COLO829 (cell line): ENCODE data around the gene TMEM174.
"Not testable (repeated sequence)": the region's sequence is repeated elsewhere in the genome, so short reads cannot be mapped to it uniquely, and the experiment has no call there.

Experiments
- DNase-seq: peaks from one replicate; pipeline ENCODE4 v3.0.0; 2012; ENCODE audit warnings: low spot score

Gene TMEM174

DNA sequence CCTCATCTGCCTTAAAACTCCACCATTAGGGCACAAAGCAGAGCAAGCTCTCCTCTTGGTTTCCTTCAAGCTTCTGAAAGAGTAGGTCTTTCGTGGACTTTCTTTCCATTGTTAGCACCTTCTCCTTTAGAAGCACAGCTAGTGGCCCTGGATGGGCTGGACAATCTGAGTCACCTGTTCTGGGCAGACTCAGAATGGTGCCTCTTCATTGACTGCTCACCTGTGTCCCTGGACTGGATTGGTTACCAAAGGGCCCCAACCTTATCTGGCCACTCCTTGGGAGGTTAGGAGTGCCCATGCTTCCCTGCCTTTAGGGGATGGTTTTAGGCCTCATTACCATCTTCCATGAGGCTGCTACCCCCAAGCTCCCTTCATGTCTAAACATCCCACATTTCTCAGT is 23.2 kb downstream of the TMEM174 start:
- DNase-seq = no peak

DNA sequence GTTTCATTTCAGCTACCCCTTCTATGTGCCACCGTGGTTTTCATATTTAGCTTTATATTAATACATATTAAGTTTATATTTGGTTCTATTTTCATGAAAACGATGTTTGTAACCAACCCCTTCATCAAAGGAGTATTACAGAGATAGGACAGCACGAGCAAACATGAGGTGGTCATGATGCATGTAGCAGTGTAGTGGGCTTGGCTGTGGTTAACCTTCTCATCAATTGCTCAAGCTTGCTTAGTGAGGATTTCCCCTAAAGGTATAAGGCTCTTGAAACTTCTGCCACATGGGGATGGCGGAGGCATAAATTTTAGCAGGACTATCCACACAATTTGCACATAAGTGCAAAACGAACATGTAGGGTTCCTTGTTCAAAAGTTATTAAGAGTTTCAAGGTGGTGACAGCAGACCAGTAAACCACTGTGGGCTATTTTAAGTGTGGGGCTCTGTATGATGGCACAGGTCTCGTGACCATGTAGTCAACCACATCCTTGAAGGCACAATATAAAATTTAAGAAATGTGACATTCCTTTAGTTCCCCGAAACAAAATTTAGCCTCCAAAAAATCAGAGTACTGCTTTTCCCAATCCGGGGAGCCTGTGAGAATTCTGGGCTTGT is 24.8 kb downstream of the TMEM174 start:
- no peak for DNase-seq

DNA sequence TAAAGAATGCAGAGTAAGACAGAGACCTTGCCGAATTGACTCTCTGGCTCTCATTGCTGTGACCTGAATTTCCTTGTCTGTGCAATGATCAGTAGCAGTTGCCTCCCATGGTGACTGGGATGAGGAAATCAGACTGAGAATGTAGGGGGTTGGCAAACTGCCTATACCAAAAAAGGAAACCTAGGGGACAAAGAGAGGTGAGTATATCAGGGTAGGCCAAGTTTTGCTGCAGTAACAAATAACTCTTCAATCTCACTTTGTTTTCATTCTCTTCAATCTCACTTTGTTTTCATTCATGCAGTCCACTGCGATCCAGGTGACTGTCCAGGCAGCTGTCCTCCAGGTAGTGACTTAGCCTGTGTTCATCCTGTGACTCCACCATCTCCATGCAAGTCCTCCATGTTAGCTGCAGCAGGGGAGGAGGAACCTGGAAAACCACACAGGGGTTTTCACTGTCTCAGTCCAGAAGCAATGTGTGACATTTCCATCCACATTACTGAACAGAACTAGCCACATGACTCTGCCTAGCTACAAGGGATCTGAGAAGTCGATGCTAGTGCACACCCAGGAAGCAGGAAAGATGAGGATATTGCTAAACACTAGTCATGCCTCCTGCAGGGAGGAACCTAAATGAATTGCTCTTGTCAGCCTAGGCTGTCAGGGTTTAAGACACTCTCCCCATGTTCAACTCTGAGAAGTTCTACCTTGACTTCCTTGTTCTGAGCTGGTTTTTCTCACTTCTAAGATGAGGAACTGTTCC is 26.0 kb downstream of the TMEM174 start:
- no peak for DNase-seq

DNA sequence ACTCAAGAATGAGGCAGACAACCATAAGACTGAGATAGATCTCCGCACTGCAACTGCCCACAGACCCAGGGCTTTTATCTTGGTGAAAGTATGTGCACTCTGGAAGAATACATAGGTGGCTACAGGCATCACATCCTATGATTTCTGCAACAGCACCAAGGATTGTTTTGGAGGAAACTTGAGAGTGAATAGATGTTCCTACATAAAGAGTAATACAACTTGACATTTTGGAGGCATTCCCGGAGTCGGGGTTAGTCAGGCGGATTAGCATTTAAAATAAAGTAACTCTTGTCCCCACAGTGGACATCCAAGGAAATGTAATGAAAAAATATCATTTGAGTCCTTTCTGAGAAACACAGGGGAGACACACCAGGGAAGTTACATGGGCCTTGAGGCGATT is 26.7 kb downstream of the TMEM174 start:
- DNase-seq = no peak

DNA sequence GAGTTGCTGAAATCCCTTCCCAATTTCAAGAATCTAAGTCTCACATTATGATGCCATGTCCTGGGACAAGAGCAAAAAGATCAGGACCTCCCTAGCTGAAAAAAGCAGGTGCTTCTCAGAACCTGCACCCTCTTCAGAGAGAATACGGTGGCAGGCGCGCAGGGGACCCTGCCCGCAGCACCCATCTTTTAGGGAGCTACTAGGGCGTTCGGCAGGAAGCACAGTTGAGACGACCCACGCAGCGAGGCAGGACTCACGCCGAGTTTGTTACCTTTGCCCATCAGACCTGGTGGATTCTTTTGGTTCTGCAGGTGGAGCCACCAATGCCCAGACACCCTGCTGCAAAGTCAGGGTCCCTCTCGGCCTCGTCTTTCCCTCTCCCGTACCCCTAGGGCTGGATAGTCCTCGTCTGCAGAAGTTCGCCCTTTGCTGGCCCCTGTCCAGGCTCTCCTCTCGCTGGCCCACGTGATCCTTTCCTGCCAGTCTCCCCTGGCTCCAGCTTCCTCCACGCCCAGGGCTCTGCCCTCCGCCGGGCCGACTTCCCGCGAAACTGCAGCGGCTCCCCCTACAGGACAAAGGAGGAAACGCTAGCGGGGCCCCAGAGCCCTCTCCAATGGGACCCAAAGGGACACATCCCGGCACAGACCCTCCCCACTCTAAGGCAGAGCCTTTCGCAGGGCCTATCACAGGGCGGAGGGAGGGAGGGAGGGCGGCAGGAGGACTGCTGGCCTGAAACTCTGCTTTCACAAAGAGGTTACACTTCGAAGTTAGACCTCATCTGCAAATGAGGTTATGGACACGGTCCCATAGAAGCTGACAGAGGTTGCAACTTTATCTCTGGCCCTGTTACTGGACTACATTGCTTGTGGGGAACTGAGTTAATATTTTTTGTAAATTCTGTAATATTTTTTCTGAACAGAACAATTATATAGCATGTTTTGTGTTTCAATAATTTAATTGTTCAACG is 28.8 kb downstream of the TMEM174 start:
- peak; percentile 73 for DNase-seq

DNA sequence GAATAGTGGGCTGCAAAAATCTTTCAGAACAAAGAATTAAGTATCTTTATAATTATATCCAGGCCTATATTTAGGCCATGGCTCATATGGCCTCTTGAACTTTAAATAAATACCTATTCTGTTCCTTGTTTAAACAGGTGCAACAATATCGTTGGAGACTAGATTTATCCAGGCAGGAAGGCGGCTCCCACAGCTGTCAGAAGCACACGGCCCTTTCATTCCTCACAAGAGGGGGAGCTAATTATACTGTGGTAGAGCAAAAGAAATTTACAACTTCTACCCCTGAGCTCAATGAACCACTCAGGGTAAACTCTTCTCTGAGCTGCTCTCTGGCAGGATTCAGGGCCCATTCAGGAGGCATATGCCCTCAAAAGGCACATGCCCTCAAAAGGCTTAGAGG is 31.3 kb downstream of the TMEM174 start:
- no peak for DNase-seq

DNA sequence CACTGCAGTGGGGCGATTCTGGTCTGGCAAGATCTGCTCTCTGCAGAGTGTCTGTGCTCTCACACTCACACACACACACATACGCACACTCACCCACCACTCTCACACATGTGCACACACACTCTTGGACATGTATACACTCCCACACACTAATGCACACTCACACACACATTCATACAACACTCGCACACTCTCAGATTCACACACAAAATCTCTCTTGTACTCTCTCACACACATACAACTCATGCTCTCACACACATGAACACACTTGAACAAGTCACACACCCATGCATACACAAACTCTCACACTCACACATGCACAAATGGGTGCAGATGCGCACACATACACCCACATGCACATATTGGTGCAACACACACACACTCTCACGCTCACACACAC is 31.7 kb downstream of the TMEM174 start:
- no peak for DNase-seq

DNA sequence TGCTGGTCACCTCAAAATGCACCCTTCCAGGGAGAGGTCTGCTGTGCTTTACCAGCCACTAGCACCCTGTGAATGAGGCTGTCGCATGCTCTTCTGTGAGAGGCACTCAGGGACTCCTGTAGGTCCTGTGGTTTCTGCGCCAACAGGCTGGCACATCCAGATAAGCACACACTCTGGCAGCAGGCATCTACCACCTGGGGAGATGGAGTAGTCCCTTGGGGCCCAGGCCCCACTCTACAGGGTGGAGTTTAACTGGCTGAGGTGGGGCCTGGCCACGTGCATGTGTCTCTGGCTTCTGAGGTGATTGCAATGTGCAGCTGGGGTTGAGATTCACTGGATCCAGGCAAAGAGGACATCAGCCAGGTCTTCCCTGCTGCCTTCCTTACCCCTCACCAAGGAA is 32.3 kb downstream of the TMEM174 start:
- no peak for DNase-seq

DNA sequence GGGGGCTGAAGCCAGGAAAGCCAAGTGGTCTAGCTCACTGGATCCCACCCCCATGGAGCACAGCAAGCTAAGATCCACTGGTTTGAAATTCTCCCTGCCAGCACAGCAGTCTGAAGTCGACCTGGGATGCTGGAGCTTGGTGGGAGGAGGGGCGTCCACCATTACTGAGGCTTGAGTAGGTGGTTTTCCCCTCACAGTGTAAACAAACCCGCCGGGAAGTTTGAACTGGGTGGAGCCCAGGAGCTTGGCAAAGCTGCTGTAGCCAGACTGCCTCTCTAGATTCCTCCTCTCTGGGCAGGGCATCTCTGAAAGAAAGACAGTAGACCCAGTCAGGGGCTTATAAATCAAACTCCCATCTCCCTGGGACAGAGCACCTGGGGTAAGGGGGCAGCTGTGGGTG is 34.2 kb downstream of the TMEM174 start:
- not testable (repeated sequence) for DNase-seq

DNA sequence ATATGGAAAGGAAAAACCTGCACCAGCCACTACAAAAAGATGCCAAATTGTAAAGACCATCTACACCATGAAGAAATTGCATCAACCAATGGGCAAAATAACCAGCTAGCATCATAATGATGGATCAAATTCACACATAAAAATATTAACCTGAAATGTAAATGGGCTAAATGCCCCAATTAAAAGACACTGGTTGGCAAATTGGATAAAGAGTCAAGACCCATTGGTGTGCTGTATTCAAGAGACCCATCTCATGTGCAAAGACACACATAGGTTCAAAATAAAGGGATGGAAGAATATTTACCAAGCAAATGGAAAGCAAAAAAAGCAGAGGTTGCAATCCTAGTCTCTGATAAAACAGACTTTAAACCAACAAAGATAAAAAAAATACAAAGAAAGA is 36.1 kb downstream of the TMEM174 start:
- DNase-seq = not testable (repeated sequence)

DNA sequence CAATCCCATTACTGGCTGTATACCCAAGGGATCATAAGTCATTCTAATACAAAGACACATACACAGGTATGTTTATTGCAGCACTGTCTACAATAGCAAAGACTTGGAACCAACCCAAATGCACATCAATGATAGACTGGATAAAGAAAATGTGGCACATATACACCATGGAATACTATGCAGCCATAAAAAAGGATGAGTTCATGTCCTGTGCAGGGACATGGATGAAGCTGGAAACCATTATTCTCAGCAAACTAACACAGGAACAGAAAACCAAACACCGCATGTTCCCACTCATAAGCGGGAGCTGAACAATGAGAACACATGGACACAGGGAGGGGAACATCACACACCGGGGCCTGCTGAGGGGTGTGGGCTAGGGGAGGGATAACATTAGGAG is 39.7 kb downstream of the TMEM174 start:
- DNase-seq = not testable (repeated sequence)

DNA sequence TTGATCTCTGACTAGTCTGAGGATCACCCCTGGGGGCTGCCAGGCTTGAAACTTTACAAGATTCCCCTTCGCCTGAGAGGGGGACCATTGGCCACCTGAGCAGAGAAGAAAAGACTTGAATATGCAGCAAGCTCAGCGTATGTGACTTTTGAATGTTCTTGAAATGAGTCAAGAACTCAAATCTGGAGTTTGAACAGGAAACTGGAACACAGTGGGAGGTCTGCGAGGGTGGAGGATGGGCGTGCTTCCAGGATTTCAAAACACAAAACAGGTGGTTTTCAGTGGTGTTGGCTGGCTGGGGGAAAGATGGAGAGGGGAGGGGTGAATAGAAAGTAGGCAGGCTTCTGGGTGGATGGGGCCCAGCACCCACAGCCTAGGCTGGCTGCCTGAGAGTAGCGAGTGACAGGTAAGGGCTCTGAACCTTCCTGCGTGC is 40.6 kb downstream of the TMEM174 start:
- DNase-seq = no peak

DNA sequence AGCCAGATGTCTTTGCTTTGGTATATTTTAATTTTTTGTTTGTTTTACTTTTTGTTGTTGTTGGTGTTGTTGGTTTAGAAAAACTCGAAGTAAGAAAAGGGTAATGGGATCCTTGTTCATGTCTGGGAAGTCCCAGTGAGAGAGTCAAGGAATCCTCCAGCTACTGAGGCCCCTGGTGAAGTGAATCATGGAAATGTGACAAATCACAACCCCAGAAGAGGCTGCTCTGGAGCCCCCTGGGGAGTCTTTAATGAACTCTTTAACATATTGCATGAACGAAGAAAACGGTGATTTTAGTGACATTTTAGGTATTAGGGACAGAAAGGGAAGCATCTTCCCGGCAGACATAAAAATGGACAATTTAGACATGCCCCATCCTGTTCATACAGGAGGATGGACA is 41.3 kb downstream of the TMEM174 start:
- no peak for DNase-seq

DNA sequence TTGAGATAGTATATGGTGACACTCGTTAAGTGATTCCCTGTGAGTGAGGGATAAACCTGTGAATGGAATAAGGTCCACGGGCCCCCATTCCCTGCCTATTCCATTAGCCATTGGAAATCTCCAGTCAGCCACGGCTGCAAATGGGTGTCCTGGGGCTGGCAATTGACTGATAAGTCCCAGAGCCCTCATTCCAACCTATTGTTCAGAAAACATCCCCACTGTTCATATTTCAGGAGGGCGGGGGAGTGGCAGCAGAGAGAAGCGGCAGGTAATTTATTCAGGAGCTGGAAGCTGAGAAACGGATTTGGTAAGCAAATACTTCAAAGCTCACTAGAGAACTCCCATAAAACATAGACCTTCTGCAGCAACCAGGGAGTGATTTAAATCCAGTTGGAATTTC is 42.0 kb downstream of the TMEM174 start:
- no peak for DNase-seq

DNA sequence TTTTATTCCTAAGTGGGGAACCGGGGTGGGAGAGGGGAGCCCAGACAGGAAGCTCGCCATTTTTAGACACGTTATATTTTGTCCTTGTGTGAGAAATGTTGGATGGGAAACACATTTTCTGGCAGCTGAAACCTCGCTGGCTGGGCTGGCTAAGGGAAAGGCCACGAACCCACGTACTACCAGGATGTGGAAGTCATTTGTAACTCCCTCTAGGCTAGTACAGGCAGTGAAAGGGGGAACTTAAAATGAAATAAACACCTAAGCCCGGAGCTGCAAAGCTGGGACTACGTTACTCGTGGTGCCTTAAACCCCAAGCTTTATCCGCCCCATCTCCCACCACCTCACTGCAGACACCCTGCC is 42.5 kb downstream of the TMEM174 start:
- no peak for DNase-seq

DNA sequence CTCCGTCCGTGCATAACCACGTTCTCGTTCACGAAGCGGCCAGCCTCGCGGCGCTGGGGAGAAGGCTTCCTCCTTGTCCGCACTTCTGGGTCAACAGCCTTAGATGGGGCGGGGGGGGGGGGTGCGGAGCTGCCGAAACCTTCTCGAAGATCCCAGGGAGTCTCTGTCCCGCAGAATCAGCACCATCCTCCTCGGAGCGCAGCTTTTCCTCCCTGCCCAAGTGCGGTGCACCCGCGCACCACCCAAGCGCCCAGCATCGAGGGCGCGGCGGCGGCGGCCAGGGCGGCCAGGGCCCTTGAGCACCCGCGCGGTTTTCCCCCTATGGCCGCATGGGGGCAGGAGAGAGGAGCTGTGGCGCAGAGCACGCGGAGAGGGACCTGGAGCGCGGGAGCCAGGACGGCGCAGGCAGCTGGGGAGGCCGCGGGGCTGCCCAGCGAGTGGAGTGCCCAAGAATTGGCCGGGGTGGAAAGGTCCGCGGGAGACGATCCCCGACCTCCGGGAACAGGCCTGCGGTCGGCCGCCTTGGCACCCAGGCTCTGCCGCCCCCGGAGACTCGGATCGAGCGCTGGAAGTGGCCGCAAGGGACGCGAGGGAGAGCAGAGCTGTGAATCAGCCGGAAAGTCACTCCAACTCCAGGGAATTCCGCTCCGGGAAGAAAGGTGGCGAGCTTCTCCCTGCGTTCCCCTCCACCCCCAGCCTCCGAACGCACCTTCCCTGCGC is 43.1 kb downstream of the TMEM174 start:
- DNase-seq = peak; percentile 52

DNA sequence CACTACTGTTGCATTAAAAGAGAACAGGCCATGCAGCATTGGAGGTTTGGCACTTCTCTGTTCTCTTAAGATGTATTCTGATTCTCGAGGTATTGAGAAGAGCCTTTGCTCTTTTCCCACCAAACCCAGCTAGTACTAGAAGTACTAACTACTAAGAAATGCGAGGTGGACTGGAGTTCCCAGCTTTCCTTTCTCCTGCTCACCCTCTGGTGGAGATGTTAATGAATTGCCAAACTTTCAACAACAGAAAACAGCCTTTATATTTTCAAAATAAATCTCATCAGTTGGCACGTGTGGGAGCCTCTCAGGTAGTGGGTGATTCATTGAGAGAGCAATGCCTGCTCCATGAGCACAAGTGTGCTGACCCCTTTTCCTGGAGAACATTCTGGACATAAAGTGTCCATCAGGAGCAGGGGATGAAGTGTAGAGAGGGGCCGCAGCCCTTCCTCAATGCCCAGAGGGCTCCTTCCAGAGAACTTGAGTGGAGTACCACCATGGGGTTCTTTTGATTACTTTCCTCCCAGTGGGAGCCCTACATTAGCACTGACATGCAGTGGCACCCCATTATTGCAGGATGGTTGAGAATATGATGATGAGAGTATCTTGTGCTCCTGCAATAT is 45.7 kb downstream of the TMEM174 start:
- DNase-seq = peak; percentile 7

DNA sequence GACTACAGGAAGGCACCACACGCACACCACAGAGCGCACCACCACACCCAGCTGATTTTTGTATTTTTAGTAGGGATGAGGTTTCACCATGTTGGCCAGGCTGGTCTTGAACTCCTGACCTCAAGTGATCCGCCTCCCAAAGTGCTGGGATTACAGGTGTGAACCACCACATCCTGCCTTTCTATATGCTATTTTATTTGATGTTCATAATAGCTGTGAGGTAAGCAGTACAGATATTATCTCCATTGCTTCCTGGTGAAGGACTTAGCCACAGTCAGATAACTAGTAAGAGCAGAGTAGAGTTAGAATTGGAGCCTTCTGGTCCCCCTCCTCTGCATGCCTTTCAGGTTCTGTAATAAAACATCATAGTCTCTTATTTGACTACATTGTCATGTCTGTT is 46.3 kb downstream of the TMEM174 start:
- DNase-seq = not testable (repeated sequence)

DNA sequence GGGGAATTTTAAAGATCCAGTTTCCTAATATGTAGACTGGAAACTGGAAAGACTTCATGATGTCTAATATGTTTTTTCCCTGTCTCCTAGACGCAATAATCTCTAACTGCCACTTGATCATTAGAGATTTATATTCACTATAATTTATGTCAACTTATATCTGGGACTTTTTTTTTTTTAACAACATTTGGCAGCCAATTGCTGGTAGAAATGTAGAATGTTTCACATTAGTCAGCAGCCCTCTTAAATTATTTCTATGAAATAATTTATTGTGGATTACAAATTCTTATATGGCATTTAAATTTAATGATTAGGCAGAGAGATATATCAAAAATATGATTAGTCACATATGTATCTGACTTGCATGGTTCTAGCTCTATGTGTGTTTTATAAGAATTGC is 48.2 kb downstream of the TMEM174 start:
- DNase-seq = no peak

DNA sequence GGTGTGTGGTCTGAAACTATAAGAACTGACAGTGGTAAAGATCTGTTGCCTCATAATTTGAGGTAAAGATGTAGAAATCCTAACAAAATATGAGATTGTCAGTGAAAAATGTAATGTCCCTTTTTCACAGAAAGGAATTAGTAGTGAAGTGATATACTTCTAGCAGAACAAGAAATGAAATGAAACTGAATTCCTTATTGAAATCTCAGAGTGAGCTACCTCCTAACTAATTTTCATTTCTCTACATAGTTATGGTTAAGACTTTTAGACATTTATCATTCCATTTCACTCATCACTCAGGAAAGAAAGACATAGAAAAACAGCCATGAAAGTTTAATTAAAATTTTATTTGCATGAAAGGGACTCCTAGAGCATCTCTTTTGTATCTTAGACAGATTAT is 48.7 kb downstream of the TMEM174 start:
- DNase-seq = no peak

DNA sequence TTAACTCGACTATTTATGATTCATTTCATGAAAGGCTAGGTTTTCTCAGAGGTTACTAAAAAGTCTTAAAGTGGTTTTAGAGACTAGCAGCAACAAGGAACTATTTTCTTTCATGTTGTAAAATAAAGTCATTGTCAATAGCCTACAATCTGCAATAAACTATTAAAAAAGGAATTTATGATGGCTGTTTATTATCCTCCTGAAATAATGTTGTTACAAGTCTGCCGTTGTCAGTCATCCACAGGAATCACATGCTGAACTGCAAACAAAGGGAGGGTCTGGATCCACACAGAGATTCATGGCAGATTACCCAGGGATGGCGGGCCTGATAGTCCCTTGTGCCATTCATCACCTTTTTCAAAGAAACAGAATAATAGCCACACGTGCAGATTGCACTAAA is 49.2 kb downstream of the TMEM174 start:
- no peak for DNase-seq
